Left ventricle myocardium superior (tissue), 1 donor: Measurements from ENCODE around the gene DCAF6. TPM values are rescaled to one million over a fixed set of nuclear protein-coding genes. Genes with fewer than 3 reads are reported as not detected.
"Not testable (repeated sequence)": the region's sequence is repeated elsewhere in the genome, so short reads cannot be mapped to it uniquely, and the experiment has no call there.

ENCODE experiments used
- ATAC-seq: fragments of 200-7000 bp; cut with Tn5 transposase; one replicate; pipeline ENCODE4 v1.9.1; 2020; ENCODE audit warnings: mild to moderate bottlenecking, moderate library complexity
- DNase-seq: peaks from one replicate; pipeline ENCODE4 v3.0.0-alpha.2; 2020
- intact Hi-C: fragments of 100-400 bp; cut with micrococcal nuclease; formaldehyde crosslinking; loops from one replicate; pipeline ENCODE4 v1.11.0; 2022
- total RNA-seq: library from RNA; stranded (reverse); fragmentation: NEBNext Ultra II Directional; extraction: Animal tissue kit (Norgen Biotek cat#: 25700); gene quantifications from one replicate; pipeline ENCODE4 v1.2.1, GENCODE V29; 2021
- donor health status: DM: no; HTN: yes; CAD: no; lungs with severe emphysema.

The DCAF6 gene
- total RNA-seq, 1 donor from 2014 or later, result 234 TPM

GRCh38 chr1:167999877-168000276 lies 63.4 kb downstream of the DCAF6 start:
- DNase-seq, result no peak
- no peak for ATAC-seq
- intact Hi-C loops, result no loop called here

- DNase-seq (no peak), ATAC-seq (no peak)
- intact Hi-C loops, result no loop called here
Observed at GRCh38 chr1:168000656-168001055, 64.2 kb downstream of the DCAF6 start.

GRCh38 chr1:168001213-168001612 lies 64.7 kb downstream of the DCAF6 start:
- ATAC-seq, result no peak
- intact Hi-C loops, result no loop called here

GRCh38 chr1:168004531-168004930 lies 68.0 kb downstream of the DCAF6 start:
- no peak for ATAC-seq
- DNase-seq, result no peak

More at GRCh38 chr1:168001213-168001612, 64.7 kb downstream of the DCAF6 start:
- DNase-seq, result no peak

GRCh38 chr1:168005529-168005928 lies 69.0 kb downstream of the DCAF6 start:
- DNase-seq, result no peak
- intact Hi-C loops, result no loop called here
- ATAC-seq, result no peak

More at GRCh38 chr1:168004531-168004930, 68.0 kb downstream of the DCAF6 start:
- intact Hi-C loops, result no loop called here

- intact Hi-C loops, result no loop called here
- ATAC-seq, result no peak
- DNase-seq, result no peak
Observed at GRCh38 chr1:168007691-168008090, 71.2 kb downstream of the DCAF6 start.

- intact Hi-C loops, result no loop called here
- DNase-seq (no peak), ATAC-seq (no peak)
Observed at GRCh38 chr1:168008595-168008994, 72.1 kb downstream of the DCAF6 start.

- intact Hi-C loops, result no loop called here
- DNase-seq (no peak), ATAC-seq (no peak)
Observed at GRCh38 chr1:168009322-168009721, 72.8 kb downstream of the DCAF6 start.

GRCh38 chr1:168019407-168019806 lies 82.9 kb downstream of the DCAF6 start:
- intact Hi-C loops, result no loop called here
- no peak for DNase-seq
- no peak for ATAC-seq

GRCh38 chr1:168031198-168031597 lies 94.7 kb downstream of the DCAF6 start:
- intact Hi-C loops, result no loop called here
- ATAC-seq, result no peak
- no peak for DNase-seq

GRCh38 chr1:168031627-168032026 lies 95.1 kb downstream of the DCAF6 start:
- DNase-seq (no peak), ATAC-seq (no peak)
- intact Hi-C loops, result no loop called here

GRCh38 chr1:168032029-168032428 lies 95.5 kb downstream of the DCAF6 start:
- intact Hi-C loops, result no loop called here
- ATAC-seq, result no peak
- DNase-seq, result no peak

- intact Hi-C loops, result no loop called here
- DNase-seq, result no peak
- no peak for ATAC-seq
Observed at GRCh38 chr1:168035345-168035744, 98.9 kb downstream of the DCAF6 start.

GRCh38 chr1:168042362-168042761 lies 105.9 kb downstream of the DCAF6 start:
- intact Hi-C loops, result no loop called here
- ATAC-seq (no peak), DNase-seq (no peak)

GRCh38 chr1:168045311-168045710 lies 108.8 kb downstream of the DCAF6 start:
- intact Hi-C loops, result no loop called here
- no peak for ATAC-seq
- no peak for DNase-seq

GRCh38 chr1:168050307-168050706 lies 113.8 kb downstream of the DCAF6 start:
- intact Hi-C loops, result no loop called here
- DNase-seq, result no peak
- no peak for ATAC-seq

- DNase-seq (no peak), ATAC-seq (peak; percentile 53)
- intact Hi-C loops, result no loop called here
Observed at GRCh38 chr1:168050880-168051279, 114.4 kb downstream of the DCAF6 start.

- DNase-seq, result peak; percentile 27
- ATAC-seq, result peak; percentile 90
- intact Hi-C loops, result no loop called here
Observed at GRCh38 chr1:168053681-168054080, 117.2 kb downstream of the DCAF6 start.

GRCh38 chr1:168054117-168054516 lies 117.6 kb downstream of the DCAF6 start:
- DNase-seq, result no peak
- intact Hi-C loops, result no loop called here
- peak; percentile 77 for ATAC-seq

GRCh38 chr1:168056152-168056551 lies 119.7 kb downstream of the DCAF6 start:
- DNase-seq, intact Hi-C loops: not testable (repeated sequence)
- ATAC-seq, result peak; percentile 39

GRCh38 chr1:168057355-168057754 lies 120.9 kb downstream of the DCAF6 start:
- ATAC-seq (no peak), DNase-seq (no peak)
- intact Hi-C loops, result no loop called here

- ATAC-seq (no peak), DNase-seq (no peak)
- intact Hi-C loops, result no loop called here
Observed at GRCh38 chr1:168057921-168058320, 121.4 kb downstream of the DCAF6 start.
